ENCODE results near the gene PDXK. TPM values are rescaled to one million over a fixed set of nuclear protein-coding genes. Genes with fewer than 3 reads are reported as not detected.

The PDXK gene
- total and polyA plus RNA-seq, 2 of the 13 experiments (the other 11 are each of a cell fraction or from before 2014, with no cell fraction given), result 114 to 184 TPM

GRCh38 chr21:43810505-43811261, 91.8 kb downstream of the PDXK start (continued):
- TF ChIP-seq THAP9 (CRISPR knock-in tag; IDR thresholded peaks at IDR 0.05; ENCODE audit: borderline replicate concordance), result no peak
- no peak for TF ChIP-seq IRF9 (CRISPR knock-in tag; IDR thresholded peaks at IDR 0.05; ENCODE audit: borderline replicate concordance)
- no peak for TF ChIP-seq MZF1 (CRISPR knock-in tag; IDR thresholded peaks at IDR 0.05; ENCODE audit: borderline replicate concordance)
- TF ChIP-seq ZNF235 (CRISPR knock-in tag; IDR thresholded peaks at IDR 0.05; ENCODE audit: borderline replicate concordance), result no peak
- no peak for TF ChIP-seq NFRKB (IDR thresholded peaks at IDR 0.05)
- no peak for TF ChIP-seq HNRNPH1 (optimal IDR thresholded peaks at IDR 0.05; ENCODE audit: low read depth, low read length)
- TF ChIP-seq ZNF687 (CRISPR knock-in tag; IDR thresholded peaks at IDR 0.05), result peak; percentile 84
- no peak for TF ChIP-seq ZNF30 (CRISPR knock-in tag; IDR thresholded peaks at IDR 0.05)
- TF ChIP-seq REL (CRISPR knock-in tag; conservative IDR thresholded peaks at IDR 0.05), result no peak
- TF ChIP-seq ZNF749 (CRISPR knock-in tag; IDR thresholded peaks at IDR 0.05; ENCODE audit: borderline replicate concordance), result no peak
- TF ChIP-seq RXRA (CRISPR knock-in tag; IDR thresholded peaks at IDR 0.05), result peak; percentile 33; the same call in 1 of the 2 replicates
- no peak for TF ChIP-seq HNF1A (IDR thresholded peaks at IDR 0.05; ENCODE audit: low read depth)
- TF ChIP-seq HNF1A (CRISPR knock-in tag; IDR thresholded peaks at IDR 0.05; ENCODE audit: borderline replicate concordance), result no peak
- no peak for TF ChIP-seq NCOA1 (CRISPR knock-in tag; IDR thresholded peaks at IDR 0.05)
- TF ChIP-seq GLMP (CRISPR knock-in tag; IDR thresholded peaks at IDR 0.05; ENCODE audit: borderline replicate concordance), result no peak

Measured in HepG2 (cell line).